Subcutaneous abdominal adipose tissue (tissue), 5 donors: Measurements from ENCODE around the gene REM2.
A peak's percentile ranks its signal among the peaks of the same experiment; 100 is the strongest.

Experiments used
- H3K27ac ChIP-seq: one replicate; pipeline ENCODE4 v1.7.0; 2013; ENCODE audit warnings: low read depth, mild to moderate bottlenecking, inconsistent platforms, low read length, moderate library complexity
- H3K27me3 ChIP-seq, 5 donors: one replicate each; pipeline ENCODE4 v1.7.0; 2013; ENCODE audit warnings: low read length in 5 of 5, inconsistent platforms in 1 of 5; ENCODE audit not compliant: control insufficient read depth in 5 of 5, insufficient read depth in 4 of 5
- H3K36me3 ChIP-seq, 5 donors: one replicate each; pipeline ENCODE4 v1.7.0; 2013; ENCODE audit warnings: low read length in 5 of 5; ENCODE audit not compliant: control insufficient read depth in 5 of 5, insufficient read depth in 5 of 5
- H3K4me1 ChIP-seq, 5 donors: one replicate each; pipeline ENCODE4 v1.7.0; 2013; ENCODE audit warnings: low read length in 5 of 5, mild to moderate bottlenecking in 3 of 5, moderate library complexity in 1 of 5; ENCODE audit not compliant: control insufficient read depth in 5 of 5, insufficient read depth in 5 of 5
- H3K4me3 ChIP-seq, 5 donors: one replicate each; pipeline ENCODE4 v1.7.0; 2013; ENCODE audit warnings: low read length in 5 of 5, low read depth in 1 of 5
- H3K9ac ChIP-seq, 5 donors: one replicate each; pipeline ENCODE4 v1.7.0; 2013; ENCODE audit warnings: low read length in 5 of 5, mild to moderate bottlenecking in 4 of 5, moderate library complexity in 3 of 5
- H3K9me3 ChIP-seq, 5 donors: one replicate each; pipeline ENCODE4 v1.7.0; 2013; ENCODE audit warnings: low read length in 5 of 5; ENCODE audit not compliant: control insufficient read depth in 5 of 5
- donor health status: healthy.
- donor health status: healthy.
- donor health status: healthy.
- donor health status: healthy.
- donor health status: healthy.

The REM2 gene, protein sequence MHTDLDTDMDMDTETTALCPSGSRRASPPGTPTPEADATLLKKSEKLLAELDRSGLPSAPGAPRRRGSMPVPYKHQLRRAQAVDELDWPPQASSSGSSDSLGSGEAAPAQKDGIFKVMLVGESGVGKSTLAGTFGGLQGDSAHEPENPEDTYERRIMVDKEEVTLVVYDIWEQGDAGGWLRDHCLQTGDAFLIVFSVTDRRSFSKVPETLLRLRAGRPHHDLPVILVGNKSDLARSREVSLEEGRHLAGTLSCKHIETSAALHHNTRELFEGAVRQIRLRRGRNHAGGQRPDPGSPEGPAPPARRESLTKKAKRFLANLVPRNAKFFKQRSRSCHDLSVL

DNA sequence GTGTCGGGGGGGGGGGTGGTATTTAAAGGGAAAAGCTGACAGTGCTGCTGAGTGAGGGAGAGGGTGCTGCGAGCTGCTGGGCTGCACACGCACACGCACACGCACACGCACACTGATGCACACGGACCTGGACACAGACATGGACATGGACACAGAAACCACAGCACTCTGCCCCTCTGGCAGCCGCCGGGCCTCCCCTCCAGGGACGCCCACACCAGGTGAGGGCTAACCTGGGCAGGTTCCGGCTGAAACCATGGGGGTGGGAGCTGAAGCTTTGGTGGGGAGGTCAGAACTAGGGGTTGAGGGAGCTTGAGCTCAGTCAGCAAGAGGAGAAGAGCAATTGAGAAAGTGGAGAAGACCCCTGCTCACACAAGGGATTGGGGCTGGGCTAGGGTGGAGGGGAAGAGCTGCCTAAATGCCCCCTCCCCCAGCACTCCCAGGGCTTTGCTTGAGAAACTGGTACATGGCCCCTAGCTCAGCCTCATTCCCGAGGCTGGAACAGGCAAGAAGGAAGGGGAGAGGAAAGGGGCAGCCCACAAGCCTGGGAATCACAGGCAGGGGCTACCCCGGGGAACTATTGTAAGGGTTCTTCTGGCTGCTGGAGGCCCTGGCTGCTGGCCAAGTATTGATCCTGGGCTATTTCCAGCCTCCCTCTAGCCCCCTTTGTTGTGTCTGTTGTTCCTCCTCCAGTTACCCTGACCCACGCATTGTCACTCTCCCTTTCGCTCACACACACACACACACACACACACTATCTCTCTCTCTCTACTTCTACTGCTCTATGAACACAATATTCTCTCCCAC lies at the start of gene REM2:
Gene REM2 (plus strand): TSS at position 50 of the 804 bp plus-strand sequence. CDS start 66 bp downstream, at position 116.
- Histone ChIP-seq H3K4me3 (no peak within 1 kb of the TSS), H3K9ac (peak within 1 kb of the TSS in 1 of 5 donors; percentile 20), H3K36me3 (peaks cover 0 to 14% (median 10%) of the 10 kb centered on the region in 5 donors), H3K27ac (no peak within 1 kb of the TSS), H3K9me3 (no peaks in the 10 kb centered on the region), H3K27me3 (peaks cover 0 to 26% (median 18%) of the 10 kb centered on the region in 5 donors), H3K4me1 (peaks cover 0 to 24% (median 12%) of the 10 kb centered on the region in 5 donors)

GRCh38 chr14:22835505-22835904 lies 47.5 kb upstream of the REM2 start:
- Histone ChIP-seq H3K4me3 (no peak overlapping the region), H3K9me3 (no peaks in the 10 kb centered on the region), H3K9ac (peak overlapping the region in 1 of 5 donors; percentile 96), H3K36me3 (peaks cover 6 to 24% (median 12%) of the 10 kb centered on the region in 5 donors), H3K4me1 (peaks cover 4 to 43% (median 39%) of the 10 kb centered on the region in 5 donors), H3K27ac (no peak overlapping the region), H3K27me3 (no peaks in the 10 kb centered on the region)

- Histone ChIP-seq H3K4me1 (peaks cover 4 to 49% (median 44%) of the 10 kb centered on the region in 5 donors), H3K4me3 (peak within 1 kb of the TSS; percentile 88 to 94 (median 89)), H3K27ac (peak within 1 kb of the TSS; percentile 96)
These were observed 46.5 kb upstream of the REM2 start, which contains the start of gene MMP14 for GRCh38 chr14:22836301-22837113. Gene MMP14, plus strand, starts transcription at chr14:22836585. Its CDS starts 233 bp downstream, at chr14:22836818.

DNA sequence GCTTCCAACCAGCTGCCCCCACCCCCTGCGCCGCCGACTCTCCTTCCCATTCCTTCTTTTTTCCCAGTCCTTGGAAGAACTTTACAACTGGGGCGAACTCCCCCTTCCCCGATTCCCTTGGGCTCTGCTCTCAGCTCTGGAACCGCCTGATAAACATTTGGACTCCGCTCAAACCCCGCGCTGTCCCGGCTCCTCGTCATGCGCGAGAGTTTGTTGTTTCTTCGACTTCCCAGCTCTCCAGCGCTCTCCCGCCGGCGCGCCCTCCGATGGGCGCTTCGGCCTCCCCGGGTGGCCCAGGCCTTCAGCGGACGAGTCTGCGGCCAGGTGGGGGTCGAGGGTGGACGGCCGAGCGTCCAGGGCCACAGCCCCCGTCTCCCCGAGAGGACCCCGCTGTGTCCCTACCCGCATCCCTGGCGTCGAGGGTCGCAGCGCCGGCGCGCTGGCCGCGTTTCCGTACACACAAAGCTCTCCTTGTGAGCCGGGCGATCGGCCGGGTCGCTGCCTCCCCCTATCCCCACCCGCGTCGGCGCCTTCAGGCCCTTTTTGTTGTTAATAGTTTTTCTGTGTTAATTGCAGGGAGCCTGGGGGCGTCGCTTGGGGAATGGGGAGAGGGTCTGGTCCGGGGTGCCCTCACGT lies 45.8 kb upstream of the REM2 start:
- Histone ChIP-seq H3K4me1 (peaks cover 4 to 52% (median 47%) of the 10 kb centered on the region in 5 donors), H3K9me3 (no peaks in the 10 kb centered on the region), H3K27ac (peak overlapping the region; percentile 96), H3K4me3 (peak overlapping the region; percentile 87 to 94 (median 89)), H3K9ac (peak overlapping the region; percentile 40 to 96 (median 95)), H3K27me3 (no peaks in the 10 kb centered on the region), H3K36me3 (peaks cover 6 to 39% (median 26%) of the 10 kb centered on the region in 5 donors)

More at GRCh38 chr14:22836301-22837113, 46.5 kb upstream of the REM2 start, which contains the start of gene MMP14:
- H3K9me3 ChIP-seq = no peaks in the 10 kb centered on the region
- no peaks in the 10 kb centered on the region for H3K27me3 ChIP-seq
- H3K9ac ChIP-seq = peak within 1 kb of the TSS; percentile 40 to 96 (median 95)
- H3K36me3 ChIP-seq = peaks cover 6 to 32% (median 18%) of the 10 kb centered on the region in 5 donors

DNA sequence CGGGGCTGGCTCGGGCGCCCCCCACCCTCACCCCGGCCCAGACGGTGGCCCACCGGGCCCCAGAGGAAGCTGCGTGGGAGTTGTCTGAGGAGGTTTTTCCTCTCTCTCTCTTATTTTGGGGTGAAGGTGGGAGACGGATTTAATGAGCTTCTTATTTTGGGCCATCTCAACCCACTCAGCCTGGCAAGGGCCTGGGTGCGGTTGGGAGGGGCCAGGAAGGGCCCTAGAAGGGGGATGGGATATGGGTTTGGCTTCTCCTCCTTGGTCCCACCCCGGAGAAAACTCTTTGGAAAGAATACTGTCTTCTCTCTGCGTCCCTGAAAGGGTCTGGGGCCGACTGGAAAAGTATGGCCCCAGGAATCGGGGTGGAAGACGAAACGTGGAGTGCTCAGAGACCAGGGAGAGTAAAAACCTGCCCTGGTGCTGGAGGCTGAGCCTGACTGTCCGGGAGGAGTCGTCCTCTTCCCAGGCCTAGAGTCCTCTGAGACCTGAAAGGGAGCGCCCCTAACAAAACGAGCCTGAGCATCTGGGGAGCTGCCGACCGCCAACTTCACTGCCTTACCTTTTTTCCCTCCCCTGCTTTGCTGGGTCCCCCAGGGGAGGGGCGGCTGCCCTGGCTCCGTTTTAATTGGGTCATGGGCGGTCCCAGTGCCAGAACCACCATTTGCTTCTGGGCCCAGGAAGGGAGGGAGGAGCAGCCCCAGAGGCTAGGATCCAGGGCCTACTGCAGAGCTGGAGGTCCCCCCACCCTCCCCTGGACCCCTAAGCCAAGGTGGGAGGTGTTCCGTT lies 45.1 kb upstream of the REM2 start:
- Histone ChIP-seq H3K4me1 (peaks cover 4 to 52% (median 49%) of the 10 kb centered on the region in 5 donors), H3K9me3 (no peaks in the 10 kb centered on the region)

DNA sequence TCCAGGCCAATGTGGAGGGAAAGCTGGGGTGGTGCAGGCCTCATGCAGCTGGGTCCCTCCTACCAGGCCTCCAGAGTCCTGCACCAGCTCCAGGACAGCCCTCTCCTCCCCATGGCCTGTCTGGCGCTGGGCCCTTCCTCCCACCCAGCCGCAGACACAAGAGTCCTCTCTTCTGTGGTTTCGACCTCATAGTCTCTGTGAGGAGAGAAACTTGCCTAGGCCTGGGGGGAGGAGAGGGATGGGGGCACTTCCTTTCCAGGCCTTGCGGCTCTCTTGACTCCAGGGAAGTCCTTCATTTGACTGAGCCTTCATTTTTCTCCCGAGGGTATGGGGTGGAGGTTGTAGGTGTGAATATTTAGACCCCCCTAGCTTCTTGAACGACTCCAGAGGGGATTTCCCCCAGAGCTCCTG lies 44.4 kb upstream of the REM2 start:
- peak overlapping the region; percentile 40 to 96 (median 95) for H3K9ac ChIP-seq
- peak overlapping the region; percentile 87 to 94 (median 89) for H3K4me3 ChIP-seq
- peaks cover 4 to 48% (median 37%) of the 10 kb centered on the region in 5 donors for H3K36me3 ChIP-seq
- no peaks in the 10 kb centered on the region for H3K9me3 ChIP-seq
- peak overlapping the region; percentile 96 for H3K27ac ChIP-seq
- H3K27me3 ChIP-seq = no peaks in the 10 kb centered on the region
- H3K4me1 ChIP-seq = peaks cover 4 to 52% (median 49%) of the 10 kb centered on the region in 5 donors

More for the DNA sequence above, 45.1 kb upstream of the REM2 start:
- H3K36me3 ChIP-seq = peaks cover 6 to 47% (median 33%) of the 10 kb centered on the region in 5 donors
- peak overlapping the region; percentile 87 to 94 (median 89) for H3K4me3 ChIP-seq
- H3K27ac ChIP-seq = peak overlapping the region; percentile 96
- H3K27me3 ChIP-seq = no peaks in the 10 kb centered on the region
- peak overlapping the region; percentile 40 to 96 (median 95) for H3K9ac ChIP-seq

DNA sequence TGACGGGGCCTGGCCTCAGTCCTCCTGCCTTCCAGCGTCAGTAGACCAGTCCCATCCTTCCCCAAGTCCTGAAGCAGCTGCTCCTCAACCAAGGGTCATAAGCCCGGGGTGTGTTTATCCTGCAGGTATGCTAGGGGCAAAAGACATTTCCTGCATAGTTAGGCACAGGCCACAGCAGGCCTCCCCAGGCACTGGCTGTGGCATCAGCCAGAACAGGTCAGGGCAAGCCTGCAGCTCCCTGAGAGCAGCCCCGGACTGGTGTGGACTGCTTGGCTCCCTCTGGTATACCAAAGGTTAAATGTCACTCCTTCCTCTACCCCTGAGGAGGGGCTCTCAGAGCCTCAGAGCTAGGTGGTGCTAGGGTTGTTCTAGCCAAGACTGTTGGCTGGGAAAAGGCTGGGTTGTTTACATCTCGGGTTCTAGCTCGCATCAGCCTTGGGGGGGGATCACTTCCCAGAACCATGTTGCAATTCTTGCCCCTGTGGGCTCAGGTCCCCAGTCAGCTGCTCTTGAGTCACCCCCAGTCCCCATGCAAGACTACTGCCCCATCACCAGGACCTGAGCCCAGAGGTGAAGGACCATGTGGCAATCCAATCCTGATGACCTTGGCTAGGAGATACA lies 43.8 kb upstream of the REM2 start:
- Histone ChIP-seq H3K36me3 (peaks cover 0 to 48% (median 36%) of the 10 kb centered on the region in 5 donors), H3K9me3 (no peaks in the 10 kb centered on the region), H3K4me3 (peak overlapping the region; percentile 49 to 94 (median 89)), H3K4me1 (peaks cover 4 to 52% (median 49%) of the 10 kb centered on the region in 5 donors), H3K27me3 (no peaks in the 10 kb centered on the region), H3K27ac (peak overlapping the region; percentile 96), H3K9ac (peak overlapping the region; percentile 17 to 96 (median 60))

- H3K4me1 ChIP-seq = peaks cover 4 to 58% (median 55%) of the 10 kb centered on the region in 5 donors
- H3K9me3 ChIP-seq = no peaks in the 10 kb centered on the region
- H3K27me3 ChIP-seq = no peaks in the 10 kb centered on the region
- no peak overlapping the region for H3K4me3 ChIP-seq
- no peak overlapping the region for H3K27ac ChIP-seq
- H3K9ac ChIP-seq = peak overlapping the region in 1 of 5 donors; percentile 41
- H3K36me3 ChIP-seq = peaks cover 0 to 63% (median 54%) of the 10 kb centered on the region in 5 donors
These were observed 41.7 kb upstream of the REM2 start for GRCh38 chr14:22841311-22841710.
